GM18505 (cell line): Measurements from ENCODE around the gene SLC29A1.
"Not testable (repeated sequence)": the region's sequence is repeated elsewhere in the genome, so short reads cannot be mapped to it uniquely, and the experiment has no call there.

ENCODE experiments used
- ATAC-seq: cut with Tn5 transposase; IDR thresholded peaks from one replicate; pipeline ENCODE4 v1.9.1; 2021; ENCODE audit not compliant: unreplicated experiment
- POLR2A ChIP-seq: IDR thresholded peaks from 4 replicates; pipeline ENCODE4 v1.6.1; 2011; ENCODE audit warnings: borderline replicate concordance; ENCODE audit not compliant: insufficient read depth, insufficient read length; ENCODE audit errors: extremely low read depth

The SLC29A1 gene

DNA sequence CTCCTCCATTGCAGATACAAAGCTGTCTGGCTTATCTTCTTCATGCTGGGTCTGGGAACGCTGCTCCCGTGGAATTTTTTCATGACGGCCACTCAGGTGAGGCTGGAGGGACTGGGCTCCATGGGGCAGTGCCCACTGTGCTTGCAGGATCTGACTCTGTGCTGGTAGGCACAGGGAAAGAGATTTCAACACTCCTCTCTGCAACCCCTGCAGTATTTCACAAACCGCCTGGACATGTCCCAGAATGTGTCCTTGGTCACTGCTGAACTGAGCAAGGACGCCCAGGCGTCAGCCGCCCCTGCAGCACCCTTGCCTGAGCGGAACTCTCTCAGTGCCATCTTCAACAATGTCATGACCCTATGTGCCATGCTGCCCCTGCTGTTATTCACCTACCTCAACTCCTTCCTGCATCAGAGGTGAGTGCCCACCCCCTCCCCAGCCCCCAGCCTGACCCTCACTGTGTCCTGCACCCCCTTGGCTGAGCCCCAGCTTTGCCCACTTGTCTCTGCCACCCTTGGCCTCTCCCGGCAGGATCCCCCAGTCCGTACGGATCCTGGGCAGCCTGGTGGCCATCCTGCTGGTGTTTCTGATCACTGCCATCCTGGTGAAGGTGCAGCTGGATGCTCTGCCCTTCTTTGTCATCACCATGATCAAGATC, 6.1 kb downstream of the SLC29A1 start:
- TF ChIP-seq POLR2A: no peak
- no peak for ATAC-seq

DNA sequence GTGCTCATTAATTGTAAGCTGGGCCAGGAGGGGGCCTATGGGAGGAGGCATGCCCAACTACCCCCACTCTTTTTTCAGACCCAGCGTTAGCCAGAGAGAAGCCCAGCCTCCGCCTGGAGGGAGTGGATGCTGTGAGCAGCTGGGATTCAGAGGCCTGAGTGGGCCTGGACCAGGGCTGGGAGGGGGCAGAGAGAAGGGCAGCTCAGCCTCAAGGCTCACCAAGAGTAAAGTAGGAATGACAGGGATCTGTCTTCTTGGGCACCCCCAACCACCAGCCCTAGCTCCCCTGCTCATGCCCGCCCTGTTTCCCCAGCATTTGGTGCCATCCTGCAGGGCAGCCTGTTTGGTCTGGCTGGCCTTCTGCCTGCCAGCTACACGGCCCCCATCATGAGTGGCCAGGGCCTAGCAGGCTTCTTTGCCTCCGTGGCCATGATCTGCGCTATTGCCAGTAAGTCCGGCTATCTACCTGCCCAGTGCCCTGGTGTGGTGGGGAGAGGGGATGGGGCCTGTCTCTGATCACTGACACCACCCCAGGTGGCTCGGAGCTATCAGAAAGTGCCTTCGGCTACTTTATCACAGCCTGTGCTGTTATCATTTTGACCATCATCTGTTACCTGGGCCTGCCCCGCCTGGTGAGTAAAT, 6.8 kb downstream of the SLC29A1 start:
- ATAC-seq: no peak
- TF ChIP-seq POLR2A: no peak

DNA sequence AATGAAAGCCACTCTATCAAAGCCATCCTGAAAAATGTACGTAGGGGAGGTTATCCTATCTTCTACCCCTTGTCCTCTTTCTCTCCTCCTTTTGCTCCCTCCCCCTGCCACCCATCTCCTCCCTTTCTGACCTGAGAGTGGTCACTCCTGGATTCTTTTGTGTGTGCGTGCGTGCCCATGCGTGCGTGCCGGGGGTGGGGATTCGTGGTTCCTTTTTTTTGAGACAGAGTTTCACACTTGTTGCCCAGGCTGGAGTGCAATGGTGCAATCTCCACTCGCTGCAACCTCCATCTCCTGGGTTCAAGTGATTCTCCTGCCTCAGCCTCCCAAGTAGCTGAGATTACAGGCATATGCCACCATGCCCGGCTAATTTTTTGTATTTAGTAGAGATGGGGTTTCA, 8.0 kb downstream of the SLC29A1 start:
- not testable (repeated sequence) for ATAC-seq

DNA sequence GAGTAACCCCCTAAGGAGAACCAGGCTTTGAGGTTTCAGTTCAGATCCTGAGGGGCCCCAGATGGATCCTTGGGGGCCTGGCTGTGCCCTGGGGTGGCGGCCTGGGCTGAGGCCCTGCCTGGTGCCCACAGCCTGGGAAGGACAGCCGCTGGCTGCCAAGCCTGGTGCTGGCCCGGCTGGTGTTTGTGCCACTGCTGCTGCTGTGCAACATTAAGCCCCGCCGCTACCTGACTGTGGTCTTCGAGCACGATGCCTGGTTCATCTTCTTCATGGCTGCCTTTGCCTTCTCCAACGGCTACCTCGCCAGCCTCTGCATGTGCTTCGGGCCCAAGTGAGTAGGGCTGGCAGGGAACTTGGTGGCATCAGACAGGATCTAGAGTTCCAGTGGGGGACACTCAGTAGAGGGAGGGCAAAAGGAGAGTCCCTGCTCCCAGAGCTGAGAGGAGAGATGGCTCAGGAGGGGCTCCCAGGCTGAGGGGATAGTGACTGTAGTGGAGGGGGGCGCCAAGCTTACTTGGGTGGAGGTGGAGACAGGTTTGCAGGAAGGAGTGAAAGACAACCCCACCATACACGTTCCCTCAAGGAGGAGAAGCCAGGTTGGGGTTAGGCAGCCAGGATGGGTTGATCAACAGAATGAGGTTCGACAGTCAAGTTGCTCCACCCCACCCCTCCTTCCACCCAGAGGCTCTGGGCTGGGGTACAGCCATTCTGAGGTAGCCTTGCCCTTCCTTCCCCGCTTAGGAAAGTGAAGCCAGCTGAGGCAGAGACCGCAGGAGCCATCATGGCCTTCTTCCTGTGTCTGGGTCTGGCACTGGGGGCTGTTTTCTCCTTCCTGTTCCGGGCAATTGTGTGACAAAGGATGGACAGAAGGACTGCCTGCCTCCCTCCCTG, 9.5 kb downstream of the SLC29A1 start:
- no peak for TF ChIP-seq POLR2A
- ATAC-seq: no peak

DNA sequence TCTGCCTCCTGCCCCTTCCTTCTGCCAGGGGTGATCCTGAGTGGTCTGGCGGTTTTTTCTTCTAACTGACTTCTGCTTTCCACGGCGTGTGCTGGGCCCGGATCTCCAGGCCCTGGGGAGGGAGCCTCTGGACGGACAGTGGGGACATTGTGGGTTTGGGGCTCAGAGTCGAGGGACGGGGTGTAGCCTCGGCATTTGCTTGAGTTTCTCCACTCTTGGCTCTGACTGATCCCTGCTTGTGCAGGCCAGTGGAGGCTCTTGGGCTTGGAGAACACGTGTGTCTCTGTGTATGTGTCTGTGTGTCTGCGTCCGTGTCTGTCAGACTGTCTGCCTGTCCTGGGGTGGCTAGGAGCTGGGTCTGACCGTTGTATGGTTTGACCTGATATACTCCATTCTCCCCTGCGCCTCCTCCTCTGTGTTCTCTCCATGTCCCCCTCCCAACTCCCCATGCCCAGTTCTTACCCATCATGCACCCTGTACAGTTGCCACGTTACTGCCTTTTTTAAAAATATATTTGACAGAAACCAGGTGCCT, 10.2 kb downstream of the SLC29A1 start:
- TF ChIP-seq POLR2A: no peak
- no peak for ATAC-seq

DNA sequence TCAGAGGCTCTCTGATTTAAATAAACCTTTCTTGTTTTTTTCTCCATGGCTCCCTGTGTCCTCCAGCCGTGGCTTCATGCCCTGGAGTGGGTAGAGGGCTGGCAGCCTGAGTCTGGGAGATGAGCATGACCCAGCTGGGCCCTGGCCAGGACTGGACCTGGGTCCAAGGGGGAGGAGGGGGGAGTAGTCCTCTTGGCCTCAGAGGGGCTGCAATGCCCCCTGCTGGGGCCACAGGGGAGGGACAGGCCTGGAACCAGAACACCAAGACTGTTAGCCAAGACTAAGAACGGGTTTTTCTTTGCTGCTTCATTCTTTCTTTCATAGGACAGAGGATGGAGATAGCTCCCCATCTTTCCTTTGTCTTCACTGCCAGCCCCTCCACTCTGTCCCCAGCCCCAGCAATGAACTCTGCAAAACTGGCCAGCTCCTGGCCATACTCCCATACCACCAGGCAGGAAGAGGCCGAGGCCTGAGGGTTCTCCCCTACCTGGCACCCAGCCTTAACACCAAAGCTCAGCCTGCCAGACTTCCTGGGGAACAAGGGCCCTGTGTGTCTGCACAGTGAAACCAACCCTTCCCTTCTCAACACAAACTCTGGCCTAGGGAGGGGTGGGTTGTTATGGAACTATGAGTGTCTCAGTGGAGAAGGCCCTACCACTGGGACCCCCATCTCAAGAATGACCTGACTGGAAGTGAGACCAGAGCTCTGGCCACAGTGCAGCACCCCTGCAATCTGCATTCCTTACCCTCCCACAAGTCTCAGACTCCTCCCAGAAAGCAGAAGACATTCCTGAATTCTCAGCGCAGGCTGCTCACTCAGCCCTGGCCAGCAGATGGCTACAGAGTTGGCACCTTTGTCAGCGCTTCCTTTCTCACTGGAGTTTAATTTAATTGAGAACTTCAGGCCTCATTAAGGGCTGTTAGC, 11.0 kb downstream of the SLC29A1 start:
- no peak for ATAC-seq
- TF ChIP-seq POLR2A: no peak

GRCh38 chr6:44235269-44235668, 11.9 kb downstream of the SLC29A1 start:
- ATAC-seq: no peak
- no peak for TF ChIP-seq POLR2A

DNA sequence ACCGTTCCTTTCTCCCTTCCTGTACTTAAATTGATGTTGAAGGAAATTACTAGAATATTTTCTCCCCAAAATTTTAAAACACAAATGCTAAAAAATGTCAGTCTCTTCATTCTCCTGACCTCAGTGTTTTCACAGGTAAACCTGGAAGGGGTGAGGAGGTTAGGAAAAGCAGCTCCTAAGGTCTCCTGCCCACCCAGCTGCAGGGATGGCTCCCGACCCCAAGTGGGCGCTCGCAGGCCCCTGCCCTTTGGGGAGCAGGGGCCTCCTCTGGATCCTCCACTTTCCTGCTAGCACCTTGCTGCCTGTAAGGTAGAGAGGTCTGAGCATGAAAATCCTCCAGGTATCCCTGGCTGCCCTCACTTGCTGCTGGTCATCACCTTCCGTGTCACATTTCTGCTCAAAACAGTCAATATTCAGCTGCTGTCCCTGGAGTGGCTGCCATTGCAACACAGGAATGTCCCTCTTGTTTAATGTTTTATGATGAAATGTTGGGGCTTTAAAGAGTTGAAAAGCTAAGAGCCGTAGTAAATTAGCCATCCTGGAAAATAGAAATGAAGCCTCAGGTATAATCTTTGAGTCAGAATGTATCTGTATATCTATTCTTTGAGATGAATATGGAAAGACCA, 12.6 kb downstream of the SLC29A1 start:
- TF ChIP-seq POLR2A: no peak
- ATAC-seq: no peak

- no peak for TF ChIP-seq POLR2A
- peak; percentile 30 for ATAC-seq
These were observed 13.8 kb downstream of the SLC29A1 start for GRCh38 chr6:44237021-44237812.

DNA sequence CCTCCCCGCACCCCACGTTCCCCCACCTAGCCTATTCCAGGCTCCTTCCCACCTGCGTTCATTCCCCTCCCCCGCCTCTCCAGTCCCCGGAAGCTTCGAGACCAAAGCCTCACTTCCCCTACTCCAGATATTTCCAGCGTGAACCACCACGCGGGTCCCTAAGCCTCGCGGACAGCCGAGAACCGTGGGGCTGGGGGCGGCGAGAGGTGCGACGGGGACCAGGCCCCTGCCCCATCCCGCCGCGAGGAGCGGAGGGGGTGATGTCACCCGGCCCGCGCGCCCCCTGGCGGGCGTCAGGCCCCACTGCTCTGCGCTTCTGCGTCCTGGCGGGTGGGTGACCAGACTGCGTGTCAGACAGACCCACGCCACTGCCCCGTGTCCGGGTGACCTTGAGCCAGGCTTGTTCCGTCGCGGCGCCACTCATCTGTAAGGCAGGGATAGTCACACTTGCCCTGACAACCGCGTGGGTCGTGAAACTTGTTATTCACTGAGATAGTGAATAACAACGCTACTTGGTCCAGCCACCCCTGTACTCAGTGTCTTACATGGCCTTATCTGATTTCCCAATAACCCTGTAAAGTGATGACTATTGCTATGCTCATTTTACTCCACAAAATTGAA, 14.5 kb downstream of the SLC29A1 start:
- TF ChIP-seq POLR2A: no peak
- ATAC-seq: peak; percentile 73

DNA sequence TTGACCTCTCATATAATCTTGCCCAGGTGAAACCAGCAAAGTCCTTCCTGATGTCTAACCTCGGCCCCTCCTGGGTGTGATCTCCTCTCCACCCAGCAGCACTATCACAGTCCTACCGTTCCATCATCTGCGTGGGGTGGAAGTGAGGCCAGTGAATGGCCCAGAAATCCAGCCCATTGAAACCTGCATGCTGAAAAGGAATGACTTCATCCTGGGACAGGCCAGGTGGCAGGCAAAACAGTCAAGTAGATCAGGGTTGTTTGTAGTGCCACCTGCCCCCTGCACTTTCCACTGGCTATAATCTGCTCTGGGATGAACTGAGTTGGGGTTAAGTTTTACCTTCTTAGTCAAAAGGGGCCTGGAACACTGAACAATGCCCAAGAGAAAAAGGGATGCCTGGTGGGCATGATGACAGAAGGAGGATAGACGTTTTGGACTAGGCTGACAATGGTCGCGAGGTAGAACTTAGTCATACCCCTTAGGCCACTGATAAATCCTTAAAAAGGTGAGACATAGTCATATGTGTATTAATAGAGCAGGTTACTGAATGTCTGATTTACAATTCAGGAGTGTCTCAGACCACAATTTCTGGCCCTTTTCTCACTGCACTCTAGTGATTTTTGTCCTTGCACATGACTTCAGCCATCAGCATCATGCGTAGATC, 15.4 kb downstream of the SLC29A1 start:
- no peak for TF ChIP-seq POLR2A
- ATAC-seq: no peak

DNA sequence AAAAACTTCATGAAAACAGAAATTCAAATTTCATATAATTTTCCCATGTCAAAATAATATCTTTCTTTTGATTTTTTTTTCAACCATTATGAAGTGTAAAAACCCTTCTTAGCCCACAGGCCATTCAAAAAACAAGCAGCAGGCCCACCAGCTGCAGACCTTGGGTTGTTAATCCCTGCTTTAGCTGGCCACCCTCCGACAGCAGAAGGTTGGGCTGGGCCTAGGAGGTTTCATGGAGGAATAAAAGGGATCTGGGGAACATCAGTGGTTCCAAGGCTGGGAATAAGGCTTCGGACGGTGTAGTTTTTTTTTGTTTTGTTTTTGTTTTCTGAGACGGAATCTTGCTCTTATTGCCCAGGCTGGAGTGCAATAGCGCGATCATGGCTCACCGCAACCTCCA, 19.9 kb downstream of the SLC29A1 start:
- no peak for ATAC-seq
- no peak for TF ChIP-seq POLR2A
